Activated T-cell treated with anti-CD3 and anti-CD28 coated beads, Interleukin-2, amount 50 U/mL, for 72 hours (primary cell): ENCODE results near the gene NAMPT. TPM values are rescaled to one million over a fixed set of nuclear protein-coding genes. Genes with fewer than 3 reads are reported as not detected.

ENCODE experiments used
- ATAC-seq, 2 donors: fragments of 150-1000 bp; cut with Tn5 transposase; replicated peaks in 1 of 2; 2 replicates each; pipeline ENCODE4 v1.10.0; 2021; ENCODE audit warnings: moderate library complexity in 2 of 2, mild to moderate bottlenecking in 1 of 2
- DNase-seq, 2 donors: peaks; one replicate each; pipeline ENCODE4 v3.0.0; 2021 to 2022; ENCODE audit warnings: mixed read lengths in 1 of 2
- H3K27ac Mint-ChIP-seq: one replicate; pipeline ENCODE4 v1.8.0; 2022; ENCODE audit warnings: mild to moderate bottlenecking, moderate library complexity, mixed read lengths
- H3K27me3 Mint-ChIP-seq: one replicate; pipeline ENCODE4 v1.8.0; 2022; ENCODE audit warnings: low read depth, mixed read lengths
- H3K36me3 Mint-ChIP-seq, 2 donors: one replicate each; pipeline ENCODE4 v1.8.0; 2022; ENCODE audit warnings: mixed read lengths in 2 of 2, mild to moderate bottlenecking in 1 of 2; ENCODE audit not compliant: insufficient read depth in 2 of 2
- H3K4me1 Mint-ChIP-seq: one replicate; pipeline ENCODE4 v1.8.0; 2022; ENCODE audit warnings: low read depth, mixed read lengths
- H3K4me3 Mint-ChIP-seq, 2 donors: one replicate each; pipeline ENCODE4 v1.8.0; 2022; ENCODE audit warnings: mild to moderate bottlenecking in 2 of 2, mixed read lengths in 2 of 2, moderate library complexity in 2 of 2
- H3K9me3 Mint-ChIP-seq, 2 donors: one replicate each; pipeline ENCODE4 v1.8.0; 2022; ENCODE audit warnings: mixed read lengths in 2 of 2
- total RNA-seq, 2 donors: library from RNA; stranded (reverse); gene quantifications; one replicate each; pipeline ENCODE4 v1.2.3, GENCODE V29; 2022

NAMPT gene
- total RNA-seq, 2 donors from 2014 or later: 819 to 1,006 TPM

GRCh38 chr7:106290319-106290718 lies 5.5 kb upstream of the NAMPT start:
- Mint-ChIP-seq H3K27me3 (peaks cover 11% of the 10 kb centered on the region), H3K4me3 (no peak overlapping the region), H3K9me3 (peaks cover 2 to 5% of the 10 kb centered on the region in 2 donors), H3K27ac (no peak overlapping the region), H3K36me3 (peaks cover 2 to 4% of the 10 kb centered on the region in 2 donors), H3K4me1 (peaks cover 28% of the 10 kb centered on the region)
- ATAC-seq (no peak), DNase-seq (no peak)

- ATAC-seq (no peak), DNase-seq (no peak)
- Mint-ChIP-seq H3K4me1 (peaks cover 28% of the 10 kb centered on the region), H3K27me3 (peaks cover 11% of the 10 kb centered on the region), H3K36me3 (peaks cover 2 to 4% of the 10 kb centered on the region in 2 donors), H3K9me3 (peaks cover 2 to 5% of the 10 kb centered on the region in 2 donors), H3K4me3 (no peak overlapping the region), H3K27ac (no peak overlapping the region)
Measured at GRCh38 chr7:106289848-106290247, 5.1 kb upstream of the NAMPT start.

GRCh38 chr7:106288263-106288662 lies 3.5 kb upstream of the NAMPT start:
- Mint-ChIP-seq H3K4me1 (peaks cover 28% of the 10 kb centered on the region), H3K27me3 (peaks cover 11% of the 10 kb centered on the region), H3K4me3 (peak overlapping the region in 1 of 2 donors; percentile 29), H3K9me3 (peaks cover 0 to 2% of the 10 kb centered on the region in 2 donors), H3K27ac (peak overlapping the region; percentile 58), H3K36me3 (peaks cover 8 to 10% of the 10 kb centered on the region in 2 donors)
- DNase-seq: no peak
- ATAC-seq: no peak

GRCh38 chr7:106287786-106288185 lies 3.0 kb upstream of the NAMPT start:
- H3K4me3 Mint-ChIP-seq: peak overlapping the region in 1 of 2 donors; percentile 29
- peaks cover 11% of the 10 kb centered on the region for H3K27me3 Mint-ChIP-seq
- no peaks in the 10 kb centered on the region for H3K9me3 Mint-ChIP-seq
- DNase-seq (no peak), ATAC-seq (no peak)
- H3K27ac Mint-ChIP-seq: peak overlapping the region; percentile 58
- H3K36me3 Mint-ChIP-seq: peaks cover 8 to 12% of the 10 kb centered on the region in 2 donors
- H3K4me1 Mint-ChIP-seq: peaks cover 29% of the 10 kb centered on the region

GRCh38 chr7:106285855-106286492 lies 1.2 kb upstream of the NAMPT start:
- Mint-ChIP-seq H3K27me3 (no peaks in the 10 kb centered on the region), H3K4me3 (peak overlapping the region; percentile 71 to 91), H3K27ac (peak overlapping the region; percentile 76), H3K36me3 (peaks cover 11 to 25% of the 10 kb centered on the region in 2 donors), H3K4me1 (peaks cover 47% of the 10 kb centered on the region), H3K9me3 (no peaks in the 10 kb centered on the region)
- ATAC-seq (peak; percentile 3 to 15), DNase-seq (peak; percentile 54 to 58)

GRCh38 chr7:106285051-106285854 lies 470 bp upstream of the NAMPT start:
- H3K4me3 Mint-ChIP-seq: peak overlapping the region; percentile 85 to 91
- ATAC-seq (peak; percentile 83 to 86), DNase-seq (peak; percentile 100)
- H3K27ac Mint-ChIP-seq: peak overlapping the region; percentile 94
- H3K9me3 Mint-ChIP-seq: no peaks in the 10 kb centered on the region
- H3K27me3 Mint-ChIP-seq: no peaks in the 10 kb centered on the region
- peaks cover 11 to 30% of the 10 kb centered on the region in 2 donors for H3K36me3 Mint-ChIP-seq
- peaks cover 54% of the 10 kb centered on the region for H3K4me1 Mint-ChIP-seq

GRCh38 chr7:106283831-106284713 lies 711 bp downstream of the NAMPT start:
- DNase-seq: peak; percentile 67 to 71
- no peaks in the 10 kb centered on the region for H3K27me3 Mint-ChIP-seq
- H3K4me1 Mint-ChIP-seq: peaks cover 66% of the 10 kb centered on the region
- no peaks in the 10 kb centered on the region for H3K9me3 Mint-ChIP-seq
- peaks cover 16 to 41% of the 10 kb centered on the region in 2 donors for H3K36me3 Mint-ChIP-seq
- peak overlapping the region; percentile 96 to 98 for H3K4me3 Mint-ChIP-seq
- H3K27ac Mint-ChIP-seq: peak overlapping the region; percentile 99
- ATAC-seq: peak; percentile 30 to 31

GRCh38 chr7:106283501-106283830 lies 1.3 kb downstream of the NAMPT start:
- Mint-ChIP-seq H3K36me3 (peaks cover 16 to 46% of the 10 kb centered on the region in 2 donors), H3K9me3 (no peaks in the 10 kb centered on the region), H3K27ac (peak overlapping the region; percentile 99), H3K27me3 (no peaks in the 10 kb centered on the region), H3K4me3 (peak overlapping the region; percentile 96 to 98), H3K4me1 (peaks cover 71% of the 10 kb centered on the region)
- DNase-seq: no peak
- no peak for ATAC-seq

GRCh38 chr7:106282852-106283251 lies 1.9 kb downstream of the NAMPT start:
- no peaks in the 10 kb centered on the region for H3K27me3 Mint-ChIP-seq
- peak overlapping the region; percentile 96 to 98 for H3K4me3 Mint-ChIP-seq
- H3K36me3 Mint-ChIP-seq: peaks cover 21 to 48% of the 10 kb centered on the region in 2 donors
- H3K9me3 Mint-ChIP-seq: no peaks in the 10 kb centered on the region
- peak overlapping the region; percentile 99 for H3K27ac Mint-ChIP-seq
- H3K4me1 Mint-ChIP-seq: peaks cover 71% of the 10 kb centered on the region
- DNase-seq (no peak), ATAC-seq (no peak)

- no peaks in the 10 kb centered on the region for H3K9me3 Mint-ChIP-seq
- no peak for ATAC-seq
- H3K4me3 Mint-ChIP-seq: peak overlapping the region; percentile 96 to 98
- H3K36me3 Mint-ChIP-seq: peaks cover 24 to 50% of the 10 kb centered on the region in 2 donors
- DNase-seq: no peak
- H3K27me3 Mint-ChIP-seq: no peaks in the 10 kb centered on the region
- peak overlapping the region; percentile 99 for H3K27ac Mint-ChIP-seq
- peaks cover 71% of the 10 kb centered on the region for H3K4me1 Mint-ChIP-seq
Measured at GRCh38 chr7:106282390-106282789, 2.4 kb downstream of the NAMPT start.

GRCh38 chr7:106281585-106282318 lies 3.0 kb downstream of the NAMPT start:
- Mint-ChIP-seq H3K36me3 (peaks cover 24 to 56% of the 10 kb centered on the region in 2 donors), H3K9me3 (no peaks in the 10 kb centered on the region), H3K4me3 (peak overlapping the region; percentile 96 to 98), H3K27me3 (no peaks in the 10 kb centered on the region), H3K27ac (peak overlapping the region; percentile 99), H3K4me1 (peaks cover 70% of the 10 kb centered on the region)
- ATAC-seq (no peak), DNase-seq (peak in 1 of 2 donors; percentile 29)

GRCh38 chr7:106281127-106281526 lies 3.7 kb downstream of the NAMPT start:
- ATAC-seq (no peak), DNase-seq (no peak)
- peaks cover 24 to 61% of the 10 kb centered on the region in 2 donors for H3K36me3 Mint-ChIP-seq
- H3K9me3 Mint-ChIP-seq: no peaks in the 10 kb centered on the region
- H3K27ac Mint-ChIP-seq: peak overlapping the region; percentile 99
- H3K4me3 Mint-ChIP-seq: peak overlapping the region; percentile 96 to 98
- H3K4me1 Mint-ChIP-seq: peaks cover 66% of the 10 kb centered on the region
- no peaks in the 10 kb centered on the region for H3K27me3 Mint-ChIP-seq
